Stimulated activated CD8-positive, alpha-beta memory T cell treated with anti-CD3 and anti-CD28 coated beads, Interleukin-4, amount 100 ng/mL, for 24 hours (primary cell): ENCODE measurements around the gene CLDND2.
A peak's percentile ranks its signal among the peaks of the same experiment; 100 is the strongest.
"Not testable (repeated sequence)": the region's sequence is repeated elsewhere in the genome, so short reads cannot be mapped to it uniquely, and the experiment has no call there.

Experiments
- DNase-seq: peaks from one replicate; pipeline ENCODE4 v3.0.0-alpha.2; 2020; ENCODE audit warnings: low read depth

The CLDND2 gene

GRCh38 chr19:51368366-51369282, at the start of gene CLDND2:
TSS of gene CLDND2 (minus strand) at chr19:51369003. CDS start at chr19:51368577, 426 bp downstream.
- peak; percentile 44 for DNase-seq

GRCh38 chr19:51417810-51418157, 49.0 kb upstream of the CLDND2 start:
- DNase-seq, result no peak

GRCh38 chr19:51417107-51417809, 48.5 kb upstream of the CLDND2 start, which contains the start of gene SIGLEC10:
TSS of gene SIGLEC10 (minus strand) at chr19:51417642. CDS start at chr19:51417581, 61 bp downstream.
- DNase-seq, result no peak

- not testable (repeated sequence) for DNase-seq
Observed at GRCh38 chr19:51416422-51416821, 47.6 kb upstream of the CLDND2 start.

GRCh38 chr19:51415187-51415586, 46.4 kb upstream of the CLDND2 start:
- no peak for DNase-seq

GRCh38 chr19:51410950-51411748, 42.3 kb upstream of the CLDND2 start:
- no peak for DNase-seq

- no peak for DNase-seq
Observed at GRCh38 chr19:51407511-51408131, 38.8 kb upstream of the CLDND2 start.

GRCh38 chr19:51402117-51402516, 33.3 kb upstream of the CLDND2 start:
- no peak for DNase-seq

GRCh38 chr19:51399936-51400335, 31.1 kb upstream of the CLDND2 start:
- DNase-seq, result not testable (repeated sequence)

GRCh38 chr19:51399231-51399630, 30.4 kb upstream of the CLDND2 start:
- DNase-seq, result no peak

- DNase-seq, result no peak
Observed at GRCh38 chr19:51398096-51398704, 29.4 kb upstream of the CLDND2 start.

- not testable (repeated sequence) for DNase-seq
Observed at GRCh38 chr19:51397453-51397852, 28.6 kb upstream of the CLDND2 start.

GRCh38 chr19:51396175-51396574, 27.4 kb upstream of the CLDND2 start:
- no peak for DNase-seq

- DNase-seq, result peak; percentile 86
Observed at GRCh38 chr19:51394050-51394836, 25.4 kb upstream of the CLDND2 start.

GRCh38 chr19:51392701-51393100, 23.9 kb upstream of the CLDND2 start:
- no peak for DNase-seq

GRCh38 chr19:51391073-51391611, 22.3 kb upstream of the CLDND2 start:
- DNase-seq, result no peak

GRCh38 chr19:51389143-51389542, 20.3 kb upstream of the CLDND2 start:
- no peak for DNase-seq

GRCh38 chr19:51387924-51388389, 19.2 kb upstream of the CLDND2 start, which contains the start of gene LIM2:
TSS of gene LIM2 (minus strand) at chr19:51387974. CDS start at chr19:51387443, 531 bp downstream.
- DNase-seq, result no peak

- no peak for DNase-seq
Observed at GRCh38 chr19:51386882-51387520, 18.2 kb upstream of the CLDND2 start.
